Measurements from ENCODE around the gene PCNT. TPM values are rescaled to one million over a fixed set of nuclear protein-coding genes. Genes with fewer than 3 reads are reported as not detected.

The PCNT gene
- total RNA-seq, 1 experiment from 2014 or later = 38.4 TPM

GRCh38 chr21:46409641-46410406 lies 85.9 kb downstream of the PCNT start:
- intact Hi-C loops (cut with micrococcal nuclease; ENCODE audit: unreplicated experiment) = no loop called here
- no peaks in the 10 kb centered on the region for H3K4me1 ChIP-seq
- H3K4me3 ChIP-seq (ENCODE audit: low read depth, low read length) = no peak overlapping the region
- no TSS peak for BruUV-seq (replicated peaks)
- peaks cover 36% of the 10 kb centered on the region for H3K36me3 Mint-ChIP-seq (ENCODE audit: insufficient read depth, unreplicated experiment)
- CTCF ChIA-PET = no interaction called here
- DNase-seq = no peak
- no peak overlapping the region for H3K27ac Mint-ChIP-seq (ENCODE audit: unreplicated experiment)
- no peaks in the 10 kb centered on the region for H3K27me3 ChIP-seq (replicated peaks; ENCODE audit: control insufficient read depth, insufficient read depth, low read length)
- no peaks in the 10 kb centered on the region for H3K36me3 ChIP-seq (ENCODE audit: control insufficient read depth, insufficient read depth, low read length)
- no peaks in the 10 kb centered on the region for H3K9me3 ChIP-seq
- POLR2A ChIA-PET = no interaction called here
- no peak for TF ChIP-seq CTCF (IDR thresholded peaks at IDR 0.05; ENCODE audit: insufficient read depth in 1 of 2, low read depth in 1 of 2, low read length in 1 of 2, severe bottlenecking in 1 of 2, unreplicated experiment in 1 of 2)
- H3K9me3 Mint-ChIP-seq (ENCODE audit: unreplicated experiment) = no peaks in the 10 kb centered on the region
- no peak overlapping the region for H3K4me3 Mint-ChIP-seq (ENCODE audit: unreplicated experiment)
- H3K27me3 Mint-ChIP-seq (ENCODE audit: insufficient read depth, unreplicated experiment) = no peaks in the 10 kb centered on the region
- no peaks in the 10 kb centered on the region for H3K4me1 Mint-ChIP-seq (ENCODE audit: low read depth, unreplicated experiment)

GRCh38 chr21:46410516-46410915 lies 86.6 kb downstream of the PCNT start:
- no peak for TF ChIP-seq CTCF (IDR thresholded peaks at IDR 0.05; ENCODE audit: insufficient read depth in 1 of 2, low read depth in 1 of 2, low read length in 1 of 2, severe bottlenecking in 1 of 2, unreplicated experiment in 1 of 2)
- Mint-ChIP-seq H3K36me3 (ENCODE audit: insufficient read depth, unreplicated experiment) (peaks cover 37% of the 10 kb centered on the region), H3K4me3 (ENCODE audit: unreplicated experiment) (no peak overlapping the region), H3K27ac (ENCODE audit: unreplicated experiment) (no peak overlapping the region), H3K4me1 (ENCODE audit: low read depth, unreplicated experiment) (no peaks in the 10 kb centered on the region), H3K9me3 (ENCODE audit: unreplicated experiment) (no peaks in the 10 kb centered on the region), H3K27me3 (ENCODE audit: insufficient read depth, unreplicated experiment) (no peaks in the 10 kb centered on the region)
- H3K27me3 ChIP-seq (replicated peaks; ENCODE audit: control insufficient read depth, insufficient read depth, low read length) = no peaks in the 10 kb centered on the region
- H3K4me3 ChIP-seq (ENCODE audit: low read depth, low read length) = no peak overlapping the region
- H3K36me3 ChIP-seq (ENCODE audit: control insufficient read depth, insufficient read depth, low read length) = no peaks in the 10 kb centered on the region
- no TSS peak for BruUV-seq (replicated peaks)
- ChIA-PET POLR2A (no interaction called here), CTCF (no interaction called here)
- no peaks in the 10 kb centered on the region for H3K4me1 ChIP-seq
- intact Hi-C loops (cut with micrococcal nuclease; ENCODE audit: unreplicated experiment) = no loop called here
- no peak for DNase-seq
- H3K9me3 ChIP-seq = no peaks in the 10 kb centered on the region

DNA sequence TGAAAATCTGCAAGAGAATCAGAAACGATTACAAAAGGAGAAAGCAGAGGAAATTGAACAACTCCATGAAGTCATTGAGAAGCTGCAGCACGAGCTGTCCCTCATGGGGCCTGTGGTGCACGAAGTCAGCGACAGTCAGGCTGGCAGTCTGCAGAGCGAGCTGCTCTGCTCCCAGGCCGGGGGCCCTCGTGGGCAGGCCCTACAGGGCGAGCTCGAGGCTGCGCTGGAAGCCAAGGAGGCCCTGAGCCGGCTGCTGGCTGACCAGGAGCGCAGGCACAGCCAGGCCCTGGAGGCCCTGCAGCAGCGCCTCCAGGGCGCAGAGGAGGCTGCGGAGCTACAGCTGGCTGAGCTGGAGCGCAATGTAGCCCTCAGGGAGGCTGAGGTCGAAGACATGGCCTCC lies 87.3 kb downstream of the PCNT start:
- no peak for TF ChIP-seq CTCF (IDR thresholded peaks at IDR 0.05; ENCODE audit: insufficient read depth in 1 of 2, low read depth in 1 of 2, low read length in 1 of 2, severe bottlenecking in 1 of 2, unreplicated experiment in 1 of 2)
- Mint-ChIP-seq H3K4me3 (ENCODE audit: unreplicated experiment) (no peak overlapping the region), H3K9me3 (ENCODE audit: unreplicated experiment) (no peaks in the 10 kb centered on the region), H3K27me3 (ENCODE audit: insufficient read depth, unreplicated experiment) (no peaks in the 10 kb centered on the region), H3K27ac (ENCODE audit: unreplicated experiment) (no peak overlapping the region), H3K4me1 (ENCODE audit: low read depth, unreplicated experiment) (no peaks in the 10 kb centered on the region), H3K36me3 (ENCODE audit: insufficient read depth, unreplicated experiment) (peaks cover 44% of the 10 kb centered on the region)
- DNase-seq = no peak
- Histone ChIP-seq H3K4me3 (ENCODE audit: low read depth, low read length) (no peak overlapping the region), H3K27me3 (replicated peaks; ENCODE audit: control insufficient read depth, insufficient read depth, low read length) (no peaks in the 10 kb centered on the region), H3K4me1 (no peaks in the 10 kb centered on the region), H3K36me3 (ENCODE audit: control insufficient read depth, insufficient read depth, low read length) (no peaks in the 10 kb centered on the region), H3K9me3 (no peaks in the 10 kb centered on the region)
- ChIA-PET CTCF (no interaction called here), POLR2A (no interaction called here)
- intact Hi-C loops (cut with micrococcal nuclease; ENCODE audit: unreplicated experiment) = no loop called here
- BruUV-seq (replicated peaks) = TSS peak; percentile 89
